Epithelial cell of prostate (primary cell): ENCODE data around the gene C9orf72.

Experiments used
- DNase-seq: peaks from one replicate; pipeline ENCODE4 v3.0.0-alpha.2; 2011; ENCODE audit warnings: low read depth, low spot score
- H3K27ac ChIP-seq: fragments of 450-650 bp; 2 replicates; pipeline ENCODE4 v1.5.1; 2017; ENCODE audit warnings: mild to moderate bottlenecking

C9orf72 gene

DNA sequence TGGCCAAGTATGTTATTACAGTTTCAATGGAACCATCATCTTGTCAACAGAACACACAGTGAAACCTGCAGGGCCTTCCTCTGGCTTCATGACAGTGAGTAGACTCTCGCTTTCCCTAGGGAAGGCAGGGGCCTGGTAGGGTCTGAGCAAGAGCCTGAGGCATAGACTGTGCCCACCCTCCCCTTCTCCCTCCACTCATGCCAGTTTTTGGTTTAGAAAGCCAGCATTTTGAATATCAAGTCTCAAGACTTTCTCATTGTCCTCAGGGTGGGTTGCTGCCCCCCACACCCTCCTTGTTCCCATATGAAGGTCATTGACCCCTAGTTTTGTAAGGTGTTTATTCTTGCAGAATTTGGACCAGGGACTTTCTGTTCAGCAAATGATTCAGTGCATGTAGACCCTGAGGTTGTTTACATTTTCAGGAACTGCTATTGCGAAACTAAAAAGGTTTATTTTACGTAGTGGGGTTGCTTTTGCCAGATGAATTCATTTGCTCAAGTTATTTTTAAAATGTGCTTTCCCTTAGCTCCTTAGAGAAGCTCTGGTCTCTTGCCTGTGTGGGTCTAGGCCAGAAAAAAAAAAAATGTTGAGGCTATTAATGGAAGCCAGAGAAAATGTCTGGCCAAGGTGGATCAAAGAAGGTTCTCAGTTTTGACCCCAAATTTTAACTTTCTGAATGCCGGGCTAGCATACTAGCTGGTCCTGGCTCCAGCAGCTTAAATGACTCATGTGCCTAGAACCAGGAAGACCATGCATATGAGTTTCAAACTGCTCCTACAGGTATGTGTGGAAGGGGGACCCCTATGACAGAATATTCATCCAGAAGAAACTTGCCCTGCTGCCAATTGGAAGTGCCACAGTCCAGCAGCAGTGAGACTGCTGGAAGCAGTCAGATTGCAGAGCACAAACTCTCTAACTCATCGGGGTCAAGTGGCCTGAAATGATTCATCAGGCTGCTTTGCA lies 33.5 kb downstream of the C9orf72 start:
- H3K27ac ChIP-seq, result peak overlapping the region; percentile 24
- DNase-seq, result no peak

DNA sequence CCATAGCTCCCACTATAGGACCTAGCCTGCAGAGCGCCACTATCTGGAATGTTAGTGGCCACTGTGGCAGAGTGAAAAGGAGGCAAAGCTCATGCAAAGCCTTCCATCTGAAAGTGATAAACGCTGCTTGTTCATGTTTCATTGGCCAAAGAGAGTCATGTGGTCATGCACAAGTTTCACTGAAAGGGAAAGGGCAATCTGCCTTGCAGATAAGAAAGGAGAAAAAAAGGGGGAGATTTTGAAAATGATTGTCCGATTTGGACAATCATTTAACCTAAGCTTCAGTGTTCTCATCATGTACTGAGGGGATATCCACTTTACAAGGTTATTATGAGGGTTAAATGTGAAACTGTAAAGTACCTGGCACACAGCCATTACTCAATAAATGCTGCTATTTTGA lies 34.6 kb downstream of the C9orf72 start:
- no peak for DNase-seq
- H3K27ac ChIP-seq, result no peak overlapping the region

DNA sequence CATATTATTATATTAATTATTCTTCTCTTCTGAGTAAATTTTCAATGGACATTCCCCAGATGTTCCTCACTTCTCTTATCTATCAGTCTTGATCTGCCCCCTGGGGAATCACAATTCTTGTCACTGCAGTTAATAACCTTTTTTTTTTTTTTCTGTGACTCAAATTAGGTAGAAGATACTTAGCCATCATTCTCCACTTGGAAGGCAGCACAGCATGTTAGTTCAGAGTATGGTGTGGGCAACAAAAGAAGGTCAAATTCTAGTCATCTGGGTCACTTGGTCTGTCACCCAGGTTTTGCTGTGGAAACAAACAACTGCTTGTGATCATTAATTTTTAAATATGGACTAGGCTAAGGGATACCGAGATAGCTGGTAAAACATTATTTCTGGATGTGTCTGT lies 35.5 kb downstream of the C9orf72 start:
- DNase-seq, result no peak
- H3K27ac ChIP-seq, result no peak overlapping the region

DNA sequence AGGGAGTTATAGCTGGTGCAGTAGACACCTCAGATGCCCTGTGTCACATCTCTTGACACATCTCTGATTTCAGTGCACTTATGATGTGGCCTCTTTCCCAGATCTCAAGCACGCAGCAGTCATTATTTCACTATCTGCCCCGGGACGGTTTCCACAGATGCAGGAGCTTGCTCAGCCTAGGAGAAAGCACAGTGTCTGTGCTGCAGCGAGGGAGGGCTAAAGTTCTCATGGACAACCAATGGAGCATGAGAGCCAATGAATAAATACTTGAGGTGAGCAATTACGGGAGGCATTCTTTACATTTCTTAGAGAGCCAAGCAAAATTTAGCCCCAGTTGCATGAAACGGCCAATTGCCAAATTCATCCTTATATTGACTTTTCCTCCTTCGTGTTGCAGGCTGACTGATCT lies 36.2 kb downstream of the C9orf72 start:
- no peak overlapping the region for H3K27ac ChIP-seq
- DNase-seq, result no peak

DNA sequence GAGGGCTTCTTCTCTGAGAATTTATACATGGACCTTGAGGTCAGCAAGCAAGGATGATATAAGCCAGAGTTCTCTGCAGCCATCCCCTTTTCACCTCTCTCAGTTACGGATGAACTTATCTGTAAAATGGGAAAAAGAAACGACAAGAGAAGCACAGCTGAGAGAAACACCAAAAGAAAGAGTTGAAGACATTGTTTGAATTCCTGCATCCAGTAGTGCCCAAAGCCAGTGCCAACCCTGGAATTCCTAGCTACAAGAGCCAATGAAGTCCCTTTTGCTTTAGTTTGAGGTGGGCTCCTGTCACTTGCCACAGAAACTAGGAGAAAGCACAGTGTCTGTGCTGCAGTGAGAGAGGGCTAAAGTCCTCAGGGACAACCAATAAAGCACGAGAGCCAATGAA lies 37.1 kb downstream of the C9orf72 start:
- H3K27ac ChIP-seq, result no peak overlapping the region
- no peak for DNase-seq

DNA sequence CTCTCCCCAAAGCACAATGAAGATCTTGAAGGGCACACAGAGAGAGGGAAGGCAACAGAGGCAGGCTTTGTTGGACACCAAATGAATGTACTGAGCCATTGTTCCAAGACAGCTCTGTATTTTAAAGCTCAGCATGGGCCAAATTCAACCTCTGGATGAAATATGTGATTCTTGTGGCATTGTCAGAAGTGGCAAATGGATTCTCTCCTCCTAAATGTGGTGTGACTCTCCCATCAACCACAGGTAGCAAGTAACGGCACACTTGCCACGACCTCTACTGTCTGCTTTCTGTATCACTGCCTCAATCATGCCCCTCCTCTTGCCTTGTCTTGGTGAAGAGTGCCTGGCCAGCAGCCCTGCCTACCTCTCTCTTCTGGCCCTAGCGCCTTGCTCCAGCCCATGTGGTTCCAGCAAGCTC lies 37.6 kb downstream of the C9orf72 start:
- H3K27ac ChIP-seq, result no peak overlapping the region
- no peak for DNase-seq

DNA sequence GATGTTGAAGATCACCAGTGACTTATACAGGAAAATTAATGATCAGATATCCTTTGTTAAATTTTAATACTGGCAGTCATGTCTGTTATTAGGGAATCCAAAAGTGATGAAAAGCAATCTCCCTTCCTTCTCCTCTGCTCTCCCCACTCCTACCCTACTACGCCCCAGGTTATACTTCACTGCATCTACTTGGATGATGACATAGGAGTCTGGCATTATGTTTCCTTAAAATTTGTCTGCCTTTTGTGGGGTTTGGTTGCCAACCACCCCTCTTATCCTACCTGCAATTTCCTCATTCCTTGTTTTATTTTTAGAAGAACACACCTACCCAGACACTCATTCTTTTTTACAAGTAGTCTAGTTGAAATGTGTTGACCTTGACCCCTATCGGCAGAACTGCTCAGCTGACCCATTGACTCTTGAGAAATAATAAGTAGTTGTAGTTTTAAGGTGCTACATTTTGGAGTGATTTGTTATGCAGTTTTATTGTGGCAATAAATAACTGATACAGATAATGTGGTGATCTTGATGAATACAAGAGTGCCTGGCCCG lies 38.5 kb downstream of the C9orf72 start:
- DNase-seq, result no peak
- no peak overlapping the region for H3K27ac ChIP-seq

DNA sequence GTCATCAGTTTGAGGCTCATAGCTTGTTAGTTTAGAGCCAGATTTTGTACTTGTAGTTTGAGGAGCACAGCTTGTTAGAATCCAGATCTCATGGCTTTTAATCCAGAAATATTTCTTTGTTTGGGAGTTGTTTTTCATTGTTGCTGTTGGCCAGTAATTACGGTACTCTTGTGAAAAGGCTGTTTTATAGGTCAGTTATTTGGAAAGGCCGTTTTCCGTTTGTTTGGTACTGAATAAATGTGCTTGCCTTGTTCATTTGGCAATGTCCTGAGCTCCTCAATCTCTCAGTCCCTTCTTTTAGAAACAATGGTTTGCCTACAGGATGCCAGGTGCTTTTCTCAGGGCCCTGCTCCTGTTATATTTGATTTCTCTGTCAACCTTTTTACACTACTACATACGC lies 39.1 kb downstream of the C9orf72 start:
- no peak for DNase-seq
- no peak overlapping the region for H3K27ac ChIP-seq

DNA sequence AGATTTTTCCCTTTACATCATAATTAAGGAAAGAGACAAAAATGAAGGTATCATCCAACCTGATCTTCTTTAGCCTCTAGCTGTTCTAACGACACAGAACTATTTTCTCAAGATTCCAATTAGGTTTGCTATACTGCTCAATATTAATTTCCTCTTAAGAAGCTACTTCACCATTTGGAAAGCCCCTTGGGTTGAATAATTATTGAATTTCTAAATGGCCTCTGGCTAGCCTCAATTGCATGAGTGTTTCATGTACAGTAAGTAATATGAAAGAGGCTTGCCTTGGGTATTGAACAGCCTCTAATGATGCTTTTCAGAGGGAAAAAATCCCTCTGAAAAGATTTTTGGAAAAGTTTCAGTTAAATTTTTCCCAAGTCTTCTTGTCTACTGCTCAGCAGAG lies 40.0 kb downstream of the C9orf72 start:
- H3K27ac ChIP-seq, result no peak overlapping the region
- DNase-seq, result no peak

DNA sequence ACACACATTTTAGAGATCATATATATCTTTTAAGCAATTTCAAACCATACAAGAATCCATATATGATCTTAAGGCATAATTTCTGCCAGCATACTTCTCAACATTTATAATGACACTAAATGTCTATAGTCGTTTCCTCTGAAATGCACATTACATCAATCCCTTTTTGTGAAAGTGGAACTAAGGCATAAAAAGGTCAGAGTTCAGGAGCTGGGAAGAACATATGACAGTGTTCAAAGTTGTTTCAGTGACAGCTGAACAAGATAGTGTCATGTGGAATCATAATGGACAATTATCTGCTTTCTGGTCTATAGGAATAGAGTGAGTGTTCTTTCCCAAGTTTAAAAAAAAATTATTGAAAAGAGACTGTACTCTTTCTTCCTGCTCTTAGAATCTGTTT lies 41.2 kb downstream of the C9orf72 start:
- no peak for DNase-seq
- no peak overlapping the region for H3K27ac ChIP-seq

DNA sequence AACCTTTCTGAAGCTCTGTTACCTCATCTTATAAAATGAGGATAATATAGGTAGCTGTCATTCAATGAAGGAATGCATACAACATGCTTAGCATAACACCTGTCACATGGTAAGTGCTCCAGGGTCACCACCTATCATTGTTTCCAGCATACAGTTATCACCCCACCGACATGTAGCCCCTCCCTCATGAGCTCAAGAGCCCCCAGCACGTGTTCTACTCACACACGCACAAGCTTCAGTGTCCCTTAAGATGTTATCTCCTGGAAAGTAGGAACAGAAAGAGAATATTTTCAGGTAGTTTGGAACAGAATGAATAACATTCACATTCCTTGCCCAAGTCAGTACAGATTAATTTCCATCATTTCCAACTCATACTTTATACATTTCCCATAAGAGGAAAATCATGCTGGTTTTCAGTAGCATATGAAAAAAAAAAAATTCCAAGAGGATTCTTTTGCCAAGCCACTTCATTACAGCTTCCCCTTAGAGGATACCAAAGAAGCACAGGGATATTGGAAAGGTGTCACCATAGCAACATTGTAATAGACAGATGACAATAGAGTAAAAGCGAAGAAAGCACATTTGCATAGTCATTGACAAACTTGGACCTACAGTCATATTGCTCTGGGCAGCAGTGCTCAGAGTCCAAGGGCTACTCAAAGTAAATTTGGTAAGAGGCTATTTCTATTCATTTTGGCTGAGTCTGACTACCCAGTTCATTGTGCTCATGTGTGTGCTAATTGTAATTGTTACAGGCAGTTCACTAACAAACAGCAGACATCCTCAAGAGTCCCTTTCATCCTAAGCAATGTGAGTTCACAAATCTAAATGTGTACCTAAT lies 42.1 kb downstream of the C9orf72 start:
- no peak overlapping the region for H3K27ac ChIP-seq
- DNase-seq, result no peak

DNA sequence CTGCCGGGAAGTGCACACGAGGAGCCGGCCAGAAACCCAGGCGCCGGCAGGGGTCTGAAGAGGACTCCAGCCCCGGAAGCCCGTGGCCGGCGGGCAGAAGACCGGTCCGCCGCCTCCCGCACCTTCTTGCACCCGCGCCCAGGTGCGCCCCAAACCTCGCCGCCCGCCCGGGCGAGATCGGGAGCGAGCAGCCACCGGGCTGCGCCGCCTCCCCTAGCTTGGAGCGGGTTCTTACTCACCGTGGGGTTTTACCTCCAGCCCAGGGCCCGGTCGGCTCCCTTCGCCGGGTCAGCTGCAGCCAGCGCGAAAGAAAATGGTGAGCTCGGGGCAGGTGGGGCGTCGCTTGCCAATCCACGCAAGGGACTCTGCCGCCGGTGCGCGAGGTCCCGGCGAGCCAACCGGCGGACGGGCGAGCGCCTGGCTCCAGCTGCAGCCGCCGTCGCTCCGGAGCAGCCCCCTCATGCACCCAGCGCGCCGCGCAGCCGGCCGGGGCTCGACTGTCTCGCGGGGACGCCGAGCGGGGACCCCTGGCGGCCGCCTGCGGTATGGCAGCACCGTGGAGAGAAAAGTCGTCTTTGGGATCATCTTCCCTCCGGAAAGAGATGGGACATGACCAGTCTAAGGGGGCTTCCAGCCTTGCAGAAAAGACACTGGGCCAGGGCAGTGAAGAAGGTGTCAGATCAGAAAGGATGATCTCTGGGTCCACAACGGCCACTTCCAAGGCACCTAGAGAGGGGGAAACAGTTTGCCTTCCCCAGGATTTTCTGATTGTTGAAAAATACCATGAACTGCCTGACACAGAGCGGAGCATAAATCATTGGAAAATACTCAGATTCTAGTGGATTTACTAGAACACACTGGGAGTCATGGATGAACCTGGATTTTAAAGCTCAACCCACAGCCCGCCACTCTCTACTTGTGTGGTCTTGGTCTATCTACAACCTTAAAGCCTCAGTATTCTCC lies 43.7 kb downstream of the C9orf72 start, which contains the start of gene MOB3B:
Gene MOB3B, minus strand, starts transcription at position 499 of the 963 bp plus-strand sequence. CDS start 74,264 bp downstream, outside the sequence.
- DNase-seq, result no peak
- peak within 1 kb of the TSS; percentile 89 for H3K27ac ChIP-seq

DNA sequence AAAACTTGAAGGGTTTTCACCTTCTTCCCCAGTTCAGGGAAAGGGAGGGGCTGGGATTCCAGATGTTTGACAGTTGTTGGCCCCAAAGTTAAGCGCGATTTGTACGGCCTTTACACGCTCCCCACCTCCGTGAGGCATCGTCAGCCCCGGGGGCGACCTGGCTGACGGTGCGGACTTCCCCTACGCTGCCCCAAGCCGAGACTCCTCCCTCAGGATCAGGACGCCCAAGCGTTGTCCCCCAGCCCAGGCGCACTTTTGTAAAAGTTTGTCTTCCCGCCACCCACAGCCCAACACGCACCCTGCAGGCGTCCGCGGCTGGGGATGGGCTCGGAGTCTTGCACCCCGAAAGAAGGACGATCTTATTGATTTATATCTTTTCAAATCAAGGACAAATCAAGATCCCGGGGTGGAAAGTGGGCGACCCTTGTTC lies 44.4 kb downstream of the C9orf72 start:
- peak overlapping the region; percentile 89 for H3K27ac ChIP-seq
- no peak for DNase-seq

DNA sequence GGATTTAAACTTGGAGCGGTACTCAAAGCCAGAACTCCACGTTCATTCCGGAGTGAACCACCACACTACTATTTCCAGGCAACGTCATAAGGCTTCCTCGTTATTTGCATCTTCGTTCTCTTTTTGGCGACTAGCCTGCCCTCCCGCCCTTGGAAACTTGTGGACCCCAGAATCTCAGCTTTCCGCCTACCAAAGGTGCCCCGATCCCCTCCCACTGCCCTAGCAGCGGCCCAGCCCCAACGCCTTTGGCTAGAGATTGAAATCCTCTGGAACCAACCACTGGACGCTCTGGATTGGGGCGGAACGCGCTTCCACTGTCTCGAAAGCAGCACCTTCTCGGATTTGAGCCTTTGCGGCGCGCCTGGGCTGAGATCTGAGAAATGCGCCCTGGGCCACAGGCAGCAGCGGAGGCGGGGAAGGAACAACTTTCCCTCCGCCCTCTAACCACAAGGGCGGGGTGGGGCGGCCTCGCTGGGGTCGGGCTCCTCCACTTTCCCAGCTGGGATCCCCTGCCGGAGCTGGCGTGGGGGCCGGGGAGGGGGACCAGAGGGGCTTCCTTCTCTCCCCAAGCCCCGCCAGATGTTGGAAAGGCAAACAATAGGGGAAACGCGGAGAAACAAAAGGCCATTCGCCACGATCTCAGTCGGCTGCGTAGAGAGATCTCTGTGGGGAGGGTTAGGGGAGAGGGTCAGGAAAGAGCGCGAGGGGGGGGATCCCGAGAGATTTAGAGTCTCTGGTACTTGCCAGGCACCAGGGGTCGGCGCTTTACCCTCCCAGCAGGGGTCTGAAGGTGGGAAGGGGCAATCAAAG lies 45.0 kb downstream of the C9orf72 start:
- H3K27ac ChIP-seq, result peak overlapping the region; percentile 89
- DNase-seq, result no peak

DNA sequence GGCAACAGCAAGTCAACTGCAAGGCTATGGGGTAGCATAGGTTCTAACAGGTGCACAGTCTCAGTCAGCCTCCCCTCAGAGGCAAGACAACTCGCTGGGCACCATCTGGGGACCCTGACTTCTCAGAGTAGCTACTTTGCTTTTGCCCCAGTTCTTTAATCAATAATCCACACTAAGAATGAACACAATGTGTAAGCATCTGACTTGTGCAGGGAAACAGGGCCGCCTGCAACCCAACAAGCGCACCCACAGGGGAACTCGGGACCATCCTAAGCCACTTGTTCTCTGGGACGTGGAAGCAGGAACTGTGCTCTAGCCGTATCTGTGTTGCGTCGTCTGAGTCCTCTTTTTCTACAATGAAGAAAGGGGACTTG lies 45.6 kb downstream of the C9orf72 start:
- no peak for DNase-seq
- H3K27ac ChIP-seq, result peak overlapping the region; percentile 89

DNA sequence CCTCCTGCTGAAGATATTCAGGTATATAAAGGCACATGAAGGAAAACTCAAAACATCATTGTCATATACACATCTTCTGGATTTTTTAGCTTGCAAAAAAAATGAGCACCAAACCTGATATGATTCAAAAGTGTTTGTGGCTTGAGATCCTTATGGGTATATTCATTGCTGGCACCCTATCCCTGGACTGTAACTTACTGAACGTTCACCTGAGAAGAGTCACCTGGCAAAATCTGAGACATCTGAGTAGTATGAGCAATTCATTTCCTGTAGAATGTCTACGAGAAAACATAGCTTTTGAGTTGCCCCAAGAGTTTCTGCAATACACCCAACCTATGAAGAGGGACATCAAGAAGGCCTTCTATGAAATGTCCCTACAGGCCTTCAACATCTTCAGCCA lies 49.0 kb downstream of the C9orf72 start, which contains the start of gene IFNK:
Gene IFNK, plus strand, starts transcription at position 55 of the 400 bp plus-strand sequence. Its CDS starts 47 bp downstream, at position 102.
- H3K27ac ChIP-seq, result peak within 1 kb of the TSS; percentile 59
- DNase-seq, result no peak

DNA sequence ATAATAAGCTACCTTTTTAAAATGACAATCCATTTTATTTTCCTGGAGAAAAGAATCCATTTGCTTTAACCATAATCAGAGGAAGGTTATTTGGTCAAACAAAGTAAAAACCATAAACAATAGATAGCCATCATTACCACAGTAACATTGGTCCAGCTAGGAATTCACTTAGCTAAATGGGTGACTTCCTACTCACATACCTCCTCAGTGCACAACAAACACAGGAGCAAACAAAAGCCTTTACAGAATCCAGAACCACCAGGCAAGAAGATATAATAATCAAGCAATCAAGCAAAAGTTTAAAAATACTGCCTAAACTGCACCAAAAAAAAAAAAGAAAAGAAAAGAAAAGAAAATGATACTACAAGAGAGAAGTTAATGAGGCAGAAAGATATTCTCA lies 50.1 kb downstream of the C9orf72 start:
- DNase-seq, result no peak
- peak overlapping the region; percentile 59 for H3K27ac ChIP-seq

DNA sequence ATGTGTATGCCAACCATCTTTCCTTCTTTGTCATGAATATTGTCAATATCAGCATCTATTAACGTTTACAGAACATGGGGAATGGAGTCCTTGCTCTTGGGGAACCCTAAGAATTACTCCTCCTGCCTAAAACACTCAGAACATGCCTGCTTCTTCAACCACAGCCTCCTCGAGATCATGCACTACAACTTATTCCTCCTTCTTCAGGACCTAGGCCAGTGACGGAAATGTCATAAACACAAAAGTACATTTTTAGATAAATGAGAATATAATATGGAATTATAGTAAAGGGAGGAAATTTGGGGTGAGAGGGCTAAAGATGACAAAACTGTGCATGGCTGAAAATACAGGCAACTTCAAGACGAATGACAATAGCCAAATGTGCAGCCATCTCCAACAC lies 52.3 kb downstream of the C9orf72 start:
- H3K27ac ChIP-seq, result peak overlapping the region; percentile 97
- DNase-seq, result no peak
